Caco-2 (cell line): ENCODE data around the gene NAT8L. TPM values are rescaled to one million over a fixed set of nuclear protein-coding genes. Genes with fewer than 3 reads are reported as not detected.

Experiments
- BruUV-seq: library from RNA; stranded (reverse); fragments of 400-500 nt; replicated peaks from 2 replicates; lab custom pipeline; 2021; lab: Mats Ljungman, UMichigan
- CTCF ChIA-PET: fragments of 300-600 bp; sonication (Branson Sonifier 250); formaldehyde crosslinking; loops from one replicate; lab custom pipeline; 2022; ENCODE audit warnings: antibody characterized with exemption; lab: Charles Lee
- POLR2A ChIA-PET: fragments of 300-600 bp; sonication (Branson Sonifier 250); formaldehyde crosslinking; loops from one replicate; lab custom pipeline; 2022; ENCODE audit warnings: antibody characterized with exemption; lab: Charles Lee
- DNase-seq, 2 experiments: peaks; one replicate each; pipeline versions ENCODE4 v3.0.0 to v3.0.0-alpha.2; 2020 to 2022
- H3K27me3 ChIP-seq: replicated peaks from 2 replicates; pipeline ENCODE4 v1.6.0; 2011; ENCODE audit warnings: low read length; ENCODE audit not compliant: control insufficient read depth, insufficient read depth
- H3K36me3 ChIP-seq: 2 replicates; pipeline ENCODE4 v1.5.1; 2011; ENCODE audit warnings: low read length; ENCODE audit not compliant: control insufficient read depth, insufficient read depth
- H3K4me1 ChIP-seq: fragments of 250-450 bp; sonication (Bioruptor Pico); 2 replicates; pipeline ENCODE4 v1.5.1; 2020; ENCODE audit warnings: mild to moderate bottlenecking
- H3K4me3 ChIP-seq: 2 replicates; pipeline ENCODE4 v1.5.1; 2011; ENCODE audit warnings: low read depth, mild to moderate bottlenecking, control low read depth, low read length
- H3K9me3 ChIP-seq: fragments of 250-450 bp; sonication (Bioruptor Pico); 2 replicates; pipeline ENCODE4 v1.5.1; 2020; ENCODE audit warnings: mild to moderate bottlenecking, moderate library complexity
- H3K27ac Mint-ChIP-seq: one replicate; pipeline ENCODE4 v1.8.0; 2022; ENCODE audit warnings: mixed read lengths; ENCODE audit not compliant: unreplicated experiment
- H3K27me3 Mint-ChIP-seq: one replicate; pipeline ENCODE4 v1.8.0; 2022; ENCODE audit warnings: mixed read lengths; ENCODE audit not compliant: insufficient read depth, unreplicated experiment
- H3K36me3 Mint-ChIP-seq: one replicate; pipeline ENCODE4 v1.8.0; 2022; ENCODE audit warnings: mild to moderate bottlenecking, mixed read lengths; ENCODE audit not compliant: insufficient read depth, unreplicated experiment
- H3K4me1 Mint-ChIP-seq: one replicate; pipeline ENCODE4 v1.8.0; 2022; ENCODE audit warnings: low read depth, mixed read lengths; ENCODE audit not compliant: unreplicated experiment
- H3K4me3 Mint-ChIP-seq: one replicate; pipeline ENCODE4 v1.8.0; 2022; ENCODE audit warnings: mild to moderate bottlenecking, moderate library complexity, mixed read lengths; ENCODE audit not compliant: unreplicated experiment
- H3K9me3 Mint-ChIP-seq: one replicate; pipeline ENCODE4 v1.8.0; 2022; ENCODE audit warnings: mixed read lengths; ENCODE audit not compliant: unreplicated experiment
- intact Hi-C: fragments of 100-400 bp; cut with micrococcal nuclease; formaldehyde crosslinking; loops from one replicate; pipeline ENCODE4 v1.10.0; 2022; ENCODE audit not compliant: unreplicated experiment
- total RNA-seq: library from RNA; stranded (reverse); gene quantifications from 2 replicates; pipeline ENCODE4 v1.2.3, GENCODE V29; 2022
- TF ChIP-seq, protein P1 (sequence below), 2 experiments: fragments of 200-600 bp in 1 of 2; IDR thresholded peaks; 1 replicate in 1 of 2; 2 replicates in 1 of 2; pipeline versions ENCODE4 v1.5.1 to v1.8.0; 2011 to 2022; ENCODE audit warnings: antibody characterized with exemption in 1 of 2, control low read depth in 1 of 2, inconsistent platforms in 1 of 2, low read depth in 1 of 2, low read length in 1 of 2, mild to moderate bottlenecking in 1 of 2, moderate library complexity in 1 of 2; ENCODE audit not compliant: insufficient read depth in 1 of 2, severe bottlenecking in 1 of 2, unreplicated experiment in 1 of 2

NAT8L gene
- total RNA-seq, 1 experiment from 2014 or later = 6.2 TPM

DNA sequence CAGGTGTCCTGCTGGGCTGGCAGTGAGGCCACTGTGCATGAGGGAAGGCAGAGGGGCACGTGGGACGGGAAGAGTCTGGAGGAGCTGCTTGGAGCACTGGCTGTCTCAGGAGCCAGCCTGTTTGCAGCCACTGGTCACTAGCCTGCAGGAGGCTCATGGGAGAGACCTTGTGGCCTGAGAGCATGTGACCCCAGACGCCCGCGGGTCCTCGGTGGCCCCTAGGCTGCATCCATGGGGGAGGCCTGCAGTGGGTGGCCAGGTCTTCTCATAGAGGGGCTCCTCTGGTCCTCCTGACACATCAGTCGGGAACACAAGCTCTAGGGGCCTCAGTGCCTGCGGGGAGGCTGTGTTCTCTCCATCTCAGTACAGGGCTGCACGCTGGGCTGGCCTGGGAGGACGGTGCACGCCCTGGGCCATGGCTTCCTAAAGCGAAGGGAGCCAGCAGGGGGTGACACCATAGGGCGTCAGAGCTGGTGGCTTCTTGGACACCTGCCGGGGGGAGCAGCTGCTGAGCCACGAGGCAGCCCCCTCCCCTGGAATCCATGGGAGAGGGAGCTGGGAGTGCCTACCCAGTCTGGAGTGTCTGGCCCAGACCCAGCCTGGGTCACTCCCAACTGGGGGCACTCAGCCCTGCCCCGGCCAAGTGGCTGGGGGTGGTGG lies 12.3 kb downstream of the NAT8L start:
- Mint-ChIP-seq H3K27ac (no peak overlapping the region), H3K9me3 (no peaks in the 10 kb centered on the region), H3K36me3 (peaks cover 7% of the 10 kb centered on the region), H3K27me3 (no peaks in the 10 kb centered on the region), H3K4me3 (no peak overlapping the region), H3K4me1 (no peaks in the 10 kb centered on the region)
- Histone ChIP-seq H3K4me1 (peaks cover 12% of the 10 kb centered on the region), H3K4me3 (no peak overlapping the region), H3K9me3 (no peaks in the 10 kb centered on the region), H3K36me3 (no peaks in the 10 kb centered on the region), H3K27me3 (no peaks in the 10 kb centered on the region)
- BruUV-seq = no TSS peak
- TF ChIP-seq, protein P1, sequence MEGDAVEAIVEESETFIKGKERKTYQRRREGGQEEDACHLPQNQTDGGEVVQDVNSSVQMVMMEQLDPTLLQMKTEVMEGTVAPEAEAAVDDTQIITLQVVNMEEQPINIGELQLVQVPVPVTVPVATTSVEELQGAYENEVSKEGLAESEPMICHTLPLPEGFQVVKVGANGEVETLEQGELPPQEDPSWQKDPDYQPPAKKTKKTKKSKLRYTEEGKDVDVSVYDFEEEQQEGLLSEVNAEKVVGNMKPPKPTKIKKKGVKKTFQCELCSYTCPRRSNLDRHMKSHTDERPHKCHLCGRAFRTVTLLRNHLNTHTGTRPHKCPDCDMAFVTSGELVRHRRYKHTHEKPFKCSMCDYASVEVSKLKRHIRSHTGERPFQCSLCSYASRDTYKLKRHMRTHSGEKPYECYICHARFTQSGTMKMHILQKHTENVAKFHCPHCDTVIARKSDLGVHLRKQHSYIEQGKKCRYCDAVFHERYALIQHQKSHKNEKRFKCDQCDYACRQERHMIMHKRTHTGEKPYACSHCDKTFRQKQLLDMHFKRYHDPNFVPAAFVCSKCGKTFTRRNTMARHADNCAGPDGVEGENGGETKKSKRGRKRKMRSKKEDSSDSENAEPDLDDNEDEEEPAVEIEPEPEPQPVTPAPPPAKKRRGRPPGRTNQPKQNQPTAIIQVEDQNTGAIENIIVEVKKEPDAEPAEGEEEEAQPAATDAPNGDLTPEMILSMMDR (IDR thresholded peaks at IDR 0.05; ENCODE audit: insufficient read depth in 1 of 2, low read depth in 1 of 2, low read length in 1 of 2, severe bottlenecking in 1 of 2, unreplicated experiment in 1 of 2) = no peak
- ChIA-PET POLR2A (no interaction called here), CTCF (interaction anchor here (0.6 kb wide), 1 partner anchor 59 kb away, joined by 3 read pairs; no protein-coding TSS in a partner anchor)
- intact Hi-C loops = no loop called here
- no peak for DNase-seq

DNA sequence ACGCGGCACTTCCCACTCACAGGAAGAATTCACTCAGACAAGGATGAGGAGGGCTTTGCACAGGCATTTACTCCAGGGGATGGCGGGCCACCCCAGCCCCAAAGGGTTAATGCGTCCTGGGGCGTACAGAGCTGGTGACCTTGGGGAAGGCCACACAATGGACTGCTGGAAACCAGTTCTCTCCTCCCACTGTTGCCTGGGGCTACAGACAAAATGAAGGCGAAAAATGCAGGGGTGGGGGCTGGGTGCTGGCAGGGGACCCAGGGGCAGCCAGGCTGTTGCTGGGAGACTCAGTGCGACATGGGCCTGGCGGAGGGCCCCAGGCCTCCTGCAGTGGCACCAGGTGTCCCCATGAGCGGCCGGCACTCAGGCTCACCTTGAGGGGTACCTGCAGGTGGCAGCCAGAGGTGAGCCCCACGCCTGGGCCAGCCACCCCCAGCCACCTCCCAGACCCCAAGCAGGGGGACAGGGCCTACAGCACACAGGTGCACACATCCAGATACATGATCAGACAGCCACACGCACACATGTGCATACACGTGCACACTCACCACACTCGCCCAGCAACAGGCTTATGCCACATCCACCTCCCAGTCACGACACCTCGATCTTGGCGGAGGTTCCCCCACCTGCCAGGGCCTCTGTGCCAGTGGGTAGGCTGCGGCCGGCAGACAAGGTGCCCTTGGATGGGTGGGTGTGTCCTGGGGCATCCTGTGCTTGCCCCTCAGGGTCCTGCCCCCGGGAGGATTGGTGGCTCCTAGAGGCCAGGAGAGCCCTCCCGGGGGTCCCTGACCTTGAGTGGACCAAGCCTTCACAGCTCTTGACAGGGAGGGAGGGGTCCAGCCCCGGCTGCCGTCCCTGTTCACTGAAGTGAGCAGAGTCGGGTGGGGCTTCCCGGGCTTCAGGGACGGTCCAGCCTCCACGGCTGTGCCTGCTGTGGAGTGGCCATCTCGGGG lies 13.1 kb downstream of the NAT8L start:
- H3K36me3 ChIP-seq = no peaks in the 10 kb centered on the region
- H3K9me3 ChIP-seq = no peaks in the 10 kb centered on the region
- ChIA-PET CTCF (no interaction called here), POLR2A (no interaction called here)
- Mint-ChIP-seq H3K9me3 (no peaks in the 10 kb centered on the region), H3K4me3 (no peak overlapping the region), H3K27ac (no peak overlapping the region), H3K27me3 (no peaks in the 10 kb centered on the region), H3K36me3 (peaks cover 6% of the 10 kb centered on the region), H3K4me1 (no peaks in the 10 kb centered on the region)
- BruUV-seq = no TSS peak
- intact Hi-C loops = no loop called here
- peaks cover 12% of the 10 kb centered on the region for H3K4me1 ChIP-seq
- no peaks in the 10 kb centered on the region for H3K27me3 ChIP-seq
- H3K4me3 ChIP-seq = no peak overlapping the region
- TF ChIP-seq, protein P1 (IDR thresholded peaks at IDR 0.05; ENCODE audit: insufficient read depth in 1 of 2, low read depth in 1 of 2, low read length in 1 of 2, severe bottlenecking in 1 of 2, unreplicated experiment in 1 of 2) = no peak
- no peak for DNase-seq

DNA sequence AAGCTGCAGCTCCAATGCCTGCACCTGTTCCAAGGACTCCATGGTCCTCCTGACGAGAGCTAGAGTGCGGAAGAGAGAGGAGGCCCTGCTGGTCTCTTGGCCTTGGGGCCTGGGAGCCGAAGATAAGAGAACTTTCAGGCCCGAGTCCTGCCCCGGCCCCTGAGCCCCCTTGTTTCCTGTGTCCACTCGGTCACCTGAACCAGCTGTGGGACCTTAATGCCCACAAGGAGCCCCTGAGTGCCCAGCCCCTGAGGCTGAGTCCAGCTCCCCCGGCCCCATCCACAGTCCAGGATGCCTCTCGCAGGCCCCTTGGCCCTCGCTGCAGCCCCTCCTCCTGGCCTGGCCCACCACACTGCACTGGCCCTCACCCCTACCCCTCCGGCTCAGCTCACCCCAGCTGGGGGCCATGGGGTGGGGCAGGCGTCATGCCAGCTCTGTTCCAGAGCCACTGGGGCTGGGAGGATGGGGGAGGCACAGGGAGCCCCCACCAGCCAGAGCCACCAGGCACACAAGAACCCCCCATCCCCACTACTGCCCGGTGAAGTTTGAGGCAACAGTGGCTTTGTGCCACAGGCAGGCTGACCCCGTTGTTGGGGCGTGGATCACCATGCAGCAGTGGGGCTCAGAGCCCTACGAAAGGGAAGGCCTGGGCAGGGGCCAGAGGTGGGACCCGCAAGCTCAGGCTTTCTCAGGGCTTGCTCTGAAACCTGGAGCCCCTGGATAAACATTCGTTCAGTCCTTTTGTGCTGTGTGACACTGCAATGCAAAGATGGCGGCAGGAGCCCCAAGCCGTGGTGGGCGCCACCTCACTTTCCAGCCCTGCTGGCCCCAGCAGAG lies 14.1 kb downstream of the NAT8L start:
- POLR2A ChIA-PET = no interaction called here

More for the DNA sequence above, 14.1 kb downstream of the NAT8L start:
- BruUV-seq = no TSS peak
- Histone ChIP-seq H3K27me3 (no peaks in the 10 kb centered on the region), H3K4me3 (no peak overlapping the region), H3K36me3 (no peaks in the 10 kb centered on the region), H3K4me1 (peaks cover 12% of the 10 kb centered on the region), H3K9me3 (no peaks in the 10 kb centered on the region)
- Mint-ChIP-seq H3K4me1 (no peaks in the 10 kb centered on the region), H3K9me3 (no peaks in the 10 kb centered on the region), H3K27ac (no peak overlapping the region), H3K4me3 (no peak overlapping the region), H3K36me3 (peaks cover 6% of the 10 kb centered on the region), H3K27me3 (no peaks in the 10 kb centered on the region)
- TF ChIP-seq, protein P1 (IDR thresholded peaks at IDR 0.05; ENCODE audit: insufficient read depth in 1 of 2, low read depth in 1 of 2, low read length in 1 of 2, severe bottlenecking in 1 of 2, unreplicated experiment in 1 of 2) = no peak
- CTCF ChIA-PET = interaction anchor here (1.6 kb wide), 1 partner anchor 10 kb away, joined by 6 read pairs; no protein-coding TSS in a partner anchor
- intact Hi-C loops = no loop called here
- DNase-seq = no peak
